Measurements from ENCODE around the gene SSC5D. TPM values are rescaled to one million over a fixed set of nuclear protein-coding genes. Genes with fewer than 3 reads are reported as not detected.
"Not testable (repeated sequence)": the region's sequence is repeated elsewhere in the genome, so short reads cannot be mapped to it uniquely, and the experiment has no call there.

SSC5D gene
- total RNA-seq, 2 donors from 2014 or later, result 2.2 to 7.4 TPM

DNA sequence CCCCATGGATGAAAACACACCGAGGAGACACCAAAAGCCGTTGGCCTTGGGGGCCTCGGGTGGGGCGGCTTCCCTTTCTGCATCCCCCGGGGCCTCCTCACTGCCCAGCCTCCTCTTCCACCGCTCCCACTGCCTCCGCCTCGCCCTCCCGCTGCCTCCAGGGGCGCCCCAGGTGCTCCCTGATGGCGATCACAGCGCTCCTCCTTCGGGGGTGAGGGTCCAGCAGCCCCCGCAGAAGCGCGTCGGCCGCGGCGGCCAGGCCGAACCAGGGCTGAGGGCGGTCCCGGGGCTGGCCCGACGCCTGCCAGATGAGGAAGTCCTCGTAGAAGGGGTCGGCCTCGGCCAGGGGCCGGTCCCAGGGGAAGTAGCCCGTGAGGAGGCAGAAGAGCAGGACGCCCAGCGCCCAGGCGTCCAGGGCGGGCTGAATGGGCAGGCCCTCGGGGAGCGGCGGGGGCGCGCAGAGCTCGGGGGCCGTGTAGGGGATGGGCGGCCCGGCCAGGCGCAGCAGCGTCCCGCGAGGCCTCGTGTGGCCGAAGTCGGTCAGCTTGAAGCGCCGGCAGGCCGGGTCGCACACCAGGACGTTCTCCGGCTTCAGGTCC is 41.5 kb downstream of the SSC5D start:
- no peaks in the 10 kb centered on the region for H3K36me3 ChIP-seq
- H3K4me1 ChIP-seq, result peaks cover 4% of the 10 kb centered on the region
- H3K27me3 ChIP-seq, result no peaks in the 10 kb centered on the region
- no peak overlapping the region for H3K27ac ChIP-seq
- H3K9me3 ChIP-seq, result no peaks in the 10 kb centered on the region
- no peak overlapping the region for H3K4me3 ChIP-seq
- H3K9ac ChIP-seq (ENCODE audit: low read depth in 2 of 2, low read length in 2 of 2), result no peak overlapping the region
- intact Hi-C loops (cut with DNase I), result no loop called here
- TF ChIP-seq, protein P1, sequence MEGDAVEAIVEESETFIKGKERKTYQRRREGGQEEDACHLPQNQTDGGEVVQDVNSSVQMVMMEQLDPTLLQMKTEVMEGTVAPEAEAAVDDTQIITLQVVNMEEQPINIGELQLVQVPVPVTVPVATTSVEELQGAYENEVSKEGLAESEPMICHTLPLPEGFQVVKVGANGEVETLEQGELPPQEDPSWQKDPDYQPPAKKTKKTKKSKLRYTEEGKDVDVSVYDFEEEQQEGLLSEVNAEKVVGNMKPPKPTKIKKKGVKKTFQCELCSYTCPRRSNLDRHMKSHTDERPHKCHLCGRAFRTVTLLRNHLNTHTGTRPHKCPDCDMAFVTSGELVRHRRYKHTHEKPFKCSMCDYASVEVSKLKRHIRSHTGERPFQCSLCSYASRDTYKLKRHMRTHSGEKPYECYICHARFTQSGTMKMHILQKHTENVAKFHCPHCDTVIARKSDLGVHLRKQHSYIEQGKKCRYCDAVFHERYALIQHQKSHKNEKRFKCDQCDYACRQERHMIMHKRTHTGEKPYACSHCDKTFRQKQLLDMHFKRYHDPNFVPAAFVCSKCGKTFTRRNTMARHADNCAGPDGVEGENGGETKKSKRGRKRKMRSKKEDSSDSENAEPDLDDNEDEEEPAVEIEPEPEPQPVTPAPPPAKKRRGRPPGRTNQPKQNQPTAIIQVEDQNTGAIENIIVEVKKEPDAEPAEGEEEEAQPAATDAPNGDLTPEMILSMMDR (IDR thresholded peaks at IDR 0.05), result no peak
- DNase-seq, result no peak

DNA sequence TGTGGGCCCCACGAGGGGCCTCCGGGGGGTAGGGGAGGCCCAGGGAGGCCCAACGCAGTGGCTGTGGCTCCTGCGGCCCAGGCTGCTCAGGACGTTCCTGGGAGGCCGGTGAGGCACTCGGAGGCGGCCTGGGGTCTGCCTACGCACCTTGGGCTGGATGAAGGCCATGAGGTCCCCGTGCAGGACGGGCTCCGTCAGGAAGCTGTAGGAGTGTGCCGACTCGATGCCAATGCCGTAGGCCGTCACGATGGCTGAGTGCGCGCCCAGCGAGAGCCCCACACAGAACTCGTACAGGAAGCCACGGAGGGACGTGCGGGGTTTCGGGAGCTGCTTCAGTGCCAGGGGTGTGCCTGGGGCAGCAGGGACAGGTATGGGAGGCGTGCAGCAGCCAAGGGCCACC is 42.8 kb downstream of the SSC5D start:
- Histone ChIP-seq H3K27ac (no peak overlapping the region), H3K9me3 (no peaks in the 10 kb centered on the region), H3K9ac (ENCODE audit: low read depth in 2 of 2, low read length in 2 of 2) (no peak overlapping the region), H3K36me3 (no peaks in the 10 kb centered on the region), H3K4me3 (no peak overlapping the region), H3K27me3 (no peaks in the 10 kb centered on the region), H3K4me1 (peaks cover 4% of the 10 kb centered on the region)
- DNase-seq, result no peak
- intact Hi-C loops (cut with DNase I), result no loop called here
- TF ChIP-seq, protein P1 (IDR thresholded peaks at IDR 0.05), result no peak

DNA sequence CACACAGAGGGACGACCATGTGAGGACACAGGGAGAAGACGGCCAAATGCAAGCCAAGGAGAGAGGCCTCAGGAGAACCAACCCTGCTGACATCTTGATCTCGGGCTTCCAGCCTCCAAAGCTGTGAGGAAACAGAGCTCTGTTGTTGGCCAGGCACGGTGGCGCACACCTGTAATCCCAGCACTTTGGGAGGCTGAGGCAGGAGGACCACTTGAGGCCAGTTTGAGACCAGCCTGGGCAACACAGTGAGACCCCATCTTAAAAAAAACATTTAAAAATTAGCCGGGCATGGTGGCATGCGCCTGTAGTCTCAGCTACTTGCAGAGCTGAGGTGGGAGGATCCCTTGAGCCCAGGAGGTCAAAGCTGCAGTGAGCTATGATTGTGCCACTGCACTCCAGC is 46.0 kb downstream of the SSC5D start:
- H3K36me3 ChIP-seq; H3K27me3 ChIP-seq; H3K27ac ChIP-seq; intact Hi-C loops (cut with DNase I); DNase-seq; H3K4me3 ChIP-seq; H3K9me3 ChIP-seq; H3K4me1 ChIP-seq; H3K9ac ChIP-seq (ENCODE audit: low read depth in 2 of 2, low read length in 2 of 2): not testable (repeated sequence)

DNA sequence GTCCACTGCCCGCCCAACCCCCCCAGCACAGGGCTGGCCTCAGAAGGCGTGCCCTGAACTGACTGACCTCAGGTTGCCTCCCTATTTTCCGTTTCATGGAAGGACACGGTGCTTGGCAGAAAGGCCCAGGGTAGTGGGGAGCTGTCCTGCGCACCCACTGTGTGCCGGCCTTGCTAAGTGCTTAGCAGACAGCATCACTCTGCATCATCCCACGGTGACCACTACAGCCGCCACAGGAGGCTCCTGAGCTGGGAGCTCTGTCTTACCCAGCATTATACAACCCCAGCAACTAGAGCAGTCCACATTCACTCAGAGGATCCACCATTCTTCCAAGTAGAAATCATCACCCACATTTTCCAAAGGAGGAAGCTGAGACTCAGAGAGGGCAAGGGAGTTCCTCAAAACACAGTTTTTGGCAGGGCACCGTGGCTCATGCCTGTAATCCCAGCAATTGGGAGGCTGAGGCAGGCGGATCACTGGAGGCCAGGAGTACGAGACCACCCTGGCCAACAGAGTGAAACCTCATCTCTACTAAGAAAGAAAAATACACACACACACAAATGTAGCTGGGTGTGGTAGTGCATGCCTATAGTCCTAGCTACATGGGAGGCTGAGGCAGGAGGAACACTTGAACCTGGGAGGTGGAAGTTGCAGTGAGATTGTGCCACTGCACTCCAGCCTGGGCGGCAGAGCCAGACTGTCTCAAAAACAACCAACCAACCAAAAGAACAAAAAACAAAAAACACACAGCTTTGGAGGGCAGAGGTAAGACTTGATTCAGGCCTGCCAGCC is 47.1 kb downstream of the SSC5D start:
- no peaks in the 10 kb centered on the region for H3K4me1 ChIP-seq
- no peaks in the 10 kb centered on the region for H3K27me3 ChIP-seq
- H3K9me3 ChIP-seq, result no peaks in the 10 kb centered on the region
- intact Hi-C loops (cut with DNase I), result no loop called here
- no peaks in the 10 kb centered on the region for H3K36me3 ChIP-seq
- no peak for DNase-seq
- TF ChIP-seq, protein P1 (IDR thresholded peaks at IDR 0.05), result no peak
- no peak overlapping the region for H3K9ac ChIP-seq (ENCODE audit: low read depth in 2 of 2, low read length in 2 of 2)
- H3K27ac ChIP-seq, result no peak overlapping the region
- H3K4me3 ChIP-seq, result no peak overlapping the region

DNA sequence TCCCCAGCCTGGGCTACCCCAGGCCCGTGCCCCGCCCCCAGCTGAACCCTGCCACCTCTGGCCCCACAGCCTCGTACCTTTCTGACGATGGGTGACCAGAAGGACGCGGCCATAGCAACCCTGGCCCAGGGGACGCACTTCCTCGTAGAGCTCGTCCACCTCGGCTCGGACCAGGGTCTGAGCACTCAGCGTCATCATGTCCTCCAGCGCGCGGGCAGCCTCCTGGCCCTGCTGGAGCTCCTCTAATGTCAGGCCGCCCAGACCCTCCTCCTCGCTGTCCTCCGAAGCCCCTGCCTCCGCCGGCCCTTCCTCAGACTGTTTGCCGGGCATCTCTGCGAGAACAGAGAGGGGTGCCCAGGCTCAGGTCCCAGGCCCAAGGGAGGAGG is 47.7 kb downstream of the SSC5D start:
- Histone ChIP-seq H3K4me1 (no peaks in the 10 kb centered on the region), H3K9ac (ENCODE audit: low read depth in 2 of 2, low read length in 2 of 2) (no peak overlapping the region), H3K36me3 (no peaks in the 10 kb centered on the region), H3K9me3 (no peaks in the 10 kb centered on the region), H3K4me3 (no peak overlapping the region), H3K27me3 (no peaks in the 10 kb centered on the region), H3K27ac (no peak overlapping the region)
- TF ChIP-seq, protein P1 (IDR thresholded peaks at IDR 0.05), result no peak
- intact Hi-C loops (cut with DNase I), result no loop called here
- DNase-seq, result no peak

DNA sequence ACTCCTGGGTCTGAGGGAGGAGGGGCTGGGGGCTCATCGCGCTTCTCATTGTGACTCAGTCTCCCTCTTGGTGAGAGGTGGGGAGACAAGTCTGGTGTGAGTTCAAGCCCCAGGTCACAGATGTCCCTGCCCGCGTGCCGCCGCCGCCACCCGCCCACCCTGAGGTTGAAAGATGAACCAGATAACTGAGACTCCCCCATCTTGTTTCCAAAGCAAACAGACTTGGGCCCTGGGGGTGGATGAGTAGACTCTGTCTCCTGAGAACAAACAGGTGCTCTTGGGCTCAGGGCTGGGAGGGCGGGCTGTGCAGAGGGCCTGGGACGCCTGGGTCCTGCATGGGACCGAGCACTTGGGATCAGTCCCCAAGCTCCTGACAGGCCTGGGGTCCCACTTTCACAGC is 48.1 kb downstream of the SSC5D start:
- TF ChIP-seq, protein P1 (IDR thresholded peaks at IDR 0.05), result no peak
- no peak overlapping the region for H3K9ac ChIP-seq (ENCODE audit: low read depth in 2 of 2, low read length in 2 of 2)
- H3K4me3 ChIP-seq, result no peak overlapping the region
- H3K36me3 ChIP-seq, result no peaks in the 10 kb centered on the region
- H3K27me3 ChIP-seq, result no peaks in the 10 kb centered on the region
- no peaks in the 10 kb centered on the region for H3K9me3 ChIP-seq
- DNase-seq, result no peak
- intact Hi-C loops (cut with DNase I), result no loop called here
- H3K4me1 ChIP-seq, result no peaks in the 10 kb centered on the region
- no peak overlapping the region for H3K27ac ChIP-seq
